NCI-H2081 (cell line): ENCODE data around the gene RGS7.
"Not testable (repeated sequence)": the region's sequence is repeated elsewhere in the genome, so short reads cannot be mapped to it uniquely, and the experiment has no call there.

Experiments used
- DNase-seq, 2 experiments: peaks; one replicate each; lab custom pipeline; 2025; lab: John Stamatoyannopoulos, UW

Gene RGS7

DNA sequence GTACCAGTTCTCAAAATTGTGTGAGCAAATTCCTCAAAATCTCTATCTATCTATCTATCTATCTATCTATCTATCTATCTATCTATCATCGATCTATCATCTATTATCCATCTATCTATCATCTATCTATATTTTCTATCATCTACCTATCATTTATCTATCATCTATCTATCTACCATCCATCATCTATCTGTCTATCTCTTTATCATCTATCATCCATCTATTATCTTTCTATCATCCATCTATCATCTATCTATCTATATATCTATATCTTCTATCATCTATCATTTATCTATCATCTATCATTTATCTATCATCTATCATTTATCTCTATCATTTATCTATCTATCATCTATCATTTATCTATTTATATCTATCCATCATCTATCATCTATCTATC is 380.3 kb downstream of the RGS7 start:
- DNase-seq = no peak

DNA sequence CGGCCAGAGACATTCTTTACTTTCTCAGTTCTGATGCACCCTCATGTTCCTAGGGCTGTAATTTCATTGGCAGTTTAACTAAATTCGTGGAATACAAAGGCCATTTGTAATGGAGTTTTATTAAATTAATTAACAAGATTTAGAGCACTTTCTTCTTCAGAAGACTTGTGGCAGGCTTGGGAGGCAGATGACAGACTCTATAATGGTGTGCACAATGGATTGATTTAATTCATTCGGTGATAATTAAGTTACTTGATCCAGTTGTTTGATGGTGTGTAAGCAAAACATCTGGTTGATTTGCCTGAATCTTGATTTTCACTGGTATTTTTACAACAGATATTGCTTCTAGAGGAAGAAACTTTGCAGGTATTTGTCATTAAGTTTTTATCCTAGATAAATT is 383.1 kb downstream of the RGS7 start:
- no peak for DNase-seq

DNA sequence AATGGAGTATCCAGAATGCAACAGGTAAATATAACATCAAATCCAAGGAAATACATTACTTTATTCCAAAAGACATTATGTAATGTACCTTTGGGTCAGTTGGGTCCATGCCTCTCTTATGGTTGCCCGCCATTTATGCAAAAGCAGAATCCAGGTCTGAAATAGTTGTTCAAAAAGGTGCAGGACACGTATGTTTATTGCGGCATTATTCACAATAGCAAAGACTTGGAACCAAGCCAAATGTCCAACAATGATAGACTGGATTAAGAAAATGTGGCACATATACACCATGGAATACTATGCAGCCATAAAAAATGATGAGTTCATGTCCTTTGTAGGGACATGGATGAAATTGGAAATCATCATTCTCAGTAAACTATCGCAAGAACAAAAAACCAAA is 384.9 kb downstream of the RGS7 start:
- DNase-seq = not testable (repeated sequence)

DNA sequence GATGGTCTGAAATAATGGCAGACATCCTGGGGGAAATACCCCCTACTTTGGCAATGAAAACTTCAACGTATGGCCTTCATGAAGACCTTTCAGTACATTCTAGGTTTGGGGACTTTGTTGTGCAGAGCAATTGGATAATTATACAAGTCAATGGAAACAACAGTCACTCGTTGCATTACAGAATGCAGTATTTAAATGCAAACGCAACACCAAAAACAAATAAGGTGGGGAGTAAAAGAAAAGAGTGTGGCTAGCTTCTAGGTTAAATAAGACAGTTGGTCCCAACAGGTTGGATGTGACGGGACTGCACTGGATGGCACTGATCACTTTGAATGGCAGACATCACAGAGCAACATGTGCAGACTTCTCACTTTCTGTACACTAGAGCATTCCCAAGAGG is 386.8 kb downstream of the RGS7 start:
- DNase-seq = no peak

DNA sequence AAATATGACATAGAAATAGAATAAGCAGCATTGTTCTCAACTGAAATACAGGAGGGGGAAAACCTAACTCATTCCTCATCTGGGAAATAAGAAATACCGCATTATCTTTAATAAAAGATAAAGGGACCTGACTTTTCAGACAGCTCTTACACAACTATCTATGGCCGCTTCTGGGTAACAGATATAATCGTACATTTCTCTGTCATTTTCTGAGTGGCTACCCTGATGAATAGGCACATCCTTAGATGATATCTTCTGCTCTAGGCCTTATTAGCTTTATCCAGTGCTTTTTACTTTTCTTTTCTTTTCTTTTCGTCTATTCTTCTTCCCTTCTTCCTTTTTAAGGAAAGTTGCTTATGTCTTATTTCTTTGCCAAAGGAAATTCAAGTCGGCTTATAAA is 388.1 kb downstream of the RGS7 start:
- no peak for DNase-seq

DNA sequence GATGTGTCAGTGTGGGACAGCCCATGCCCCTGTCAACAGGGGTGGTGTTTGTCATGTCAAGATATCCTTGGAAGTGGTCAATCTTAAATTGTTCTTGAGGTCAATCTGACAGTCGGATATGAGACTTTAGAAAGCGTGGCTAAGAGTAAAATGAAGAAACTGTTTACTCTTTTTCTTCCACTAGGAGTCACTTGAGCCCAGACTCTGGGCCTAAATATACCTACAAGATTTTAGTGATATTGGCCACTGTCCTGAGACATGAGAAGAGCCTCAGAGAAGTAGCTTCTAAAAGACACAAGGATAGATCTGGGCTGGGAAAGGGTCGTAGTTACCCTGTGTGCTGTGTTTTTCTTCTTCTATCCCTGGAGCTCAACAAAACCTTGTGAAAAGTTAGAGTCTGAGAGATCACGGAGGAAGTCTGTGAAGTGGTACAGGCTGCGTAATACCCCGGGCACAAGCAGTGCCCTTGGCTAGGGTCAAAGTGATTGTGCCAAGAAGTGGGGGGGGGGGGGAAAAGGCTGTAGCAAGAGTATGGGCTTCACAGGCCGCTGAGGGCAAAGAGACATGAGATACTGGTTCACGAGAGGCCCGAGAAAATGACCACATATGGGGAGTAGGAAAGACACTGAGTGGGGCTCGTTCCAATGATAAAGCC is 389.8 kb downstream of the RGS7 start:
- DNase-seq = peak in 1 of 2 experiments; percentile 21

DNA sequence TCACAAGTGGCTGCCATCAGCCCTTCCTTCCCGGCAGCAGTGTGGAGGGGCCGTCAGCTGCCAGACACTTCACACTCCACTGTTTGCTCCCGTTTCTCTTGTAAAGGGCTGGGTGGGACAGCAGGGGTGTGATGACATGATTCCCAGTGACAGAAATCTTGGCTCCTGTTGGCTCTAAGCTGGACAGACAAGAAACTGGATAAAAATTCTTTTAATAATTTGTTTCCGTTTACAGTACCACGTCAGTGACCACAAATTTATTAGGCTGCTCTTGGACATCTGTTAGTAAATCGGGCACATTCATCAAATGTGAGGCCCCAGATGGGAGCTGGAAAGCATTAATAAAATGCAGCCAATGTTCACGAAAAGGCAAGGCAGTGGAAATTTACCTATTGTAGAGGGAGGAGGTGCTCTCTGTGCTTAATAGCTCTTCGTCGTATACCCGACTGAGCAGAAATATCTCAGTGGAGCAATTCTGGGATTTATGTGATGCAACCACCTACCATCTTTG is 391.4 kb downstream of the RGS7 start:
- no peak for DNase-seq

DNA sequence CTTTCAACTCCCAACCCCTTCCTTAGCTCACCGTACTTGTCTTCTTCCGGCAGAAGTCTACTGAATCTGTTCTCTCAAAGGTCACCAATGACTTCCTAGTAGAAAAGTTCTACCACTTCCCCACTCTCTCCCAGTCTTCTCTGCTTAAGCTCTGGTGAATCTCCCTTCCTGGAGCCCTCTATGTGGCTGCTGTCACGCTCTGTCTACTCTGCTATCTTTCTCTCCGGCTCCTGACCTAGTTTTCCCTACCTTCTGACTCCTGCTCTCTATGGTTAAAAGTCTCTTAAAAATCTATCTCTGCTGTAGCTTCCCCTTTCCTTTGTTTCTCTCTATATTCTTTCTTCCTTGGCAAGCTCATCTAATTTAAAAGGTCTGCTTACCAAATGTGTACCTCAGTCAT is 394.9 kb downstream of the RGS7 start:
- no peak for DNase-seq

DNA sequence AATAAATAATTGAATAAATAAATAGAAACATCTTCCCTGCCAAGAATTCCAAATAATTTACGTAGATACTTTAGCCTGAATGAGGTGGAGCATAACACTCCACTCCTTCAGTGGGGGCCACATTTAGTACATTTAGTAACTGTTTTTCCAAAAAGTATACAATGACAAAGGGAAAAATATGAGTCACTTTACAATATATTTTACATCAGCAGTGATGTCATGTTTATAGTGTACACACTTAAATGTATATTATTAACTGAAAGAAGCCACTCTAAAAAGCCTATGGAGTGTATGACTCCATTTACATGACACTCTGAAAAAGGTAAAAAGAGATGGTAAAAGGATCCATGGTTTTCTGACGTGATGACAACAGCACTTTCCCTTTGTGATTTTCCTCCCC is 400.6 kb downstream of the RGS7 start:
- no peak for DNase-seq

DNA sequence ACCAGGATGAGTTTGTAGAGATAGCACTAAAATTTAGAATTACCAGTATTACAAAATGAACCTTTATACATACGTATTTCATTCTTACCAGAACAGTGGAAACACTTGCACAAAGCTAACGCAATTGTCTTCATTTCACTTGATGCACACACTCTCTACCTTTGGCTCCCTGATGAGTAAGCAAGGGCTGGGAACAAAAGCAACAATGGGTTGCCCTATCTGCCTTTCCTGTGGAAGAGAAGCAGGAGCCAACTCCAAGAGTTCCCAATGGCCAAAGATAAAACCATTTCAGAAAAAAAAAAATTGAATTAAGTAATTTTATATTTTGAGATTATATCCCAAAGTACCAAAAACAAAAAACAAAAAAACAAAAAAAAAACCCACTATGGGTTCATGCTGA is 401.0 kb downstream of the RGS7 start:
- no peak for DNase-seq

DNA sequence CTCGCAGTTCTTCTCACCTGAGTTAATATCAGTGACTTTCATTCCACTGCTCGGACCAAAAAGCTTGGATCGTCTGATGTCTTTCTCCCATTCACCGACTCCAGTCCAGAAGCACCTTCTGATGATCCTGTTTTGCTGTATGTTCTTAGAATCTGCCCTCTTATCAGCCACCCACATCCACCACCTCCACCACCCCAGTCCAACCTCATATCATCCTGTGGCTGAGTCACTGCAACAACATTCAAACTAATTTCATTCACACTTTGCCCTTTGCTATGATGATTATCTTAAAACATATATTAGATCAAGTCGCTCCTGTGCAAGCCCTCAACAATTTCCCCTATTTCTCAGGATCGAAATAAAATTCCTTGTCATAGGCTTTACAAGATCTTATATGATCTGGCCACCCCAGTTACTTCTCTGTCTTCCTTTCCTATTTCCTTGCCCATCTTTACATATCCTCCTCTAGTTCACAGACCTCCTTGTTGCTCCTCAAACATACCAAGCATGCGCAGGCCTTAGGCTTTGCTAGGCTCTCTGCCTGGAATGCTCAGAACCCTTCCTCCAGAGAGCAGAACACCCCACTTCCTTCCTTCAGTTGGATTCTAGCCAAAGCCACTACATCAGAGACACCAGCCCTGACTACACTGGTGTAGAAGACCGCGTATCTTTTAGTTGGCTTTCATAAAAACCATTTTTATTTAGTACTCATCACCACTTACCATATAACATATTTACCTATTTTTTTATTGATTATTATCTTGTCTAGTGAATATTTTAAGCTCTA is 409.4 kb downstream of the RGS7 start:
- no peak for DNase-seq

DNA sequence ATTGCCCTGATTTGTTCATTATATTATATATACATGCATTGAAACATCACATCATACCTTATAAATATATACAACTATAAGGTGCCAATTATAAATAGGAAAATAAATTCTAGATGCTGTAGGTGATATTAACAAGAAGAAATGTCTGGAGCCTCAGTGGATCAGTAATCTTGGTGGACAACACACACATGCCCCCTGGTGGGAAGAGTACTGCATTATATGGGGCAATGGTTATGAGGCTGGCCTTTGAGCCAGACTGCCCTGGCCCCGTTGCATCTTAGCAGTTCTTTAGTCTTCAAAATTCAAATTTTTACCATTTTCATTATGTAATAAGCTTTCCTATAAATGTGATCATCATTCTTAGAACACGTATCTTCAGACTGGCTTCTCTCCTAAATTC is 410.1 kb downstream of the RGS7 start:
- DNase-seq = no peak

DNA sequence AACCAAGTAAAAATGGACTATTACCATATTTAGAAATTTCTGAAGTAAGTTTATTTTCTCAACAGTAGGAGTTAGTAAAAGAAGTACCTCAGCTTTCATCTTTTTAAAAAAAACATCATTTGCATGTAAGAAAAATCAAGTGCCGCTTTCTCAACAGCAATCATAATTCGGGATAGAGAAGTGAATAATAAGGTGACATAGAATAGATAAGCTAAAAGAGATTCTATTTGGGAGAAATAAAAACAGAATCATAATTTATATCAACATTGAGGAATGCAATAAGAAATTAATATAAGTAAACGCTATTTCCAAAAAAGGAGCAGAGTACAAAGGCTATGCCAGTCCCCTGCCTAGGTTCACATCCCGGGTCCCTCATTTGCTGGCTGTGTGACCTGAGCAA is 414.1 kb downstream of the RGS7 start:
- DNase-seq = no peak

DNA sequence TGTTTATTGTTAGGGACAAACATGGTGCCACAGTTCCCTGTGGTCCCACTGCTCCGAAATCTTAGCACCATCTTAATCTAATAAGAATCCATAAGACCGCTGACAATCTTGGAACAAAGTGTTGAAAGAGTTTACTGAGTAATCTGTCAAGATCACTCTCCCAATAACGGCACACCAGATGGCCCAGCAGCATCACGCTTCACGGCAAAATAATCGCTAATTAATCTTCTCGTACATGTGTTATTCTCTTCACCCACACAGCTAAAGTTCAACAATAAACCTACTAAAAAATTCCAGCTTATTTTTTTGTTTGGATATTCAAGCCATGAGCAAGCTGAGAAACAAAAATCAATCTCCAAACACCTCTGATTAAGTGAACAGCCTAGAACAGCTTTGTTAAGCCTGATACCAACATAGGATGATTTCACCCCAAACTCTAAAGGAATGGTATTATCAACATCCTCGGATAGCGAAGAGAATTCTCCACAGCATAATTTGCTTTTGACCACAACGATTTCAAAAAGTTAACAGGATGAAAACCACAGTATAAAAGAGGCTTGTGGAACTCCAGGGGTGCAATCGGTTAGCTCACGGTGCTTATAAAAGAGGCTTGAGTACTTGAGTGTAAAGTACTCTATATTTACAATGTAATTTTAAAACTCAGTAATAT is 415.2 kb downstream of the RGS7 start:
- no peak for DNase-seq

DNA sequence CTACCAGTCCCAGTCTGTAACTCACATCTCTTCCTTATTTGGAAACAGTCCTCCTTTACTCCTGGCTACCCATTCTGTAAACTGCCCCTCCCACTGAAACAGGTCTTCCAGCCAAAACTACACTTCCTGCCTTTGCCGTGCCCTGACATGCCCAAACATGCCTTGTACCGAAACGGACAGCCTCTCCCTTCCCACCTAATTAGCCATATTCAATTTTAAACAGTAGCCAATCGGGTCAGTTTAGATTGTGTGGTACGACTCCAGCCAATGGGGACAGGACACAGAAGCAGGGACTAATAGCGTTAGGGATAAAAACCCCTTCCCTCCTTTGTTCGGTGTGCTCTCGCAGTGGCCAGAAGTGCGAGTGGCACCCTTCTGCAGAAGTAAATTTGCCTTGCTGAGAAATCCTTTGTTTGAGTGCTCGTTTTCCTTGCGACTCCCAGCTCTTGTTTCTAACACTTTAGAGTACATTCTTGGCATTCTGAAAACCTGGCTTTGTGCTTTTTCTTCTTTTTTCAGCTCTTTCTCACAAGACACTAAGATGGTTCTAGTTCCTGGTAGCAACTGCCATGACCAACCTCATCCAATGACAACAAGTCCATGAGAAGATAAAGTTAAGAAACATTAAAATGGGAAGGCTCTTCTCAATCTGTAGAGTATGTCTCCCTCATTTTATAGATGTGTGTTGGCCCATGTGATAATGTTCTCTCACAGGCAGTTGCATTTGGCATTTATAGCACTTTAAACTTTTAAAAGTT is 419.9 kb downstream of the RGS7 start:
- no peak for DNase-seq

DNA sequence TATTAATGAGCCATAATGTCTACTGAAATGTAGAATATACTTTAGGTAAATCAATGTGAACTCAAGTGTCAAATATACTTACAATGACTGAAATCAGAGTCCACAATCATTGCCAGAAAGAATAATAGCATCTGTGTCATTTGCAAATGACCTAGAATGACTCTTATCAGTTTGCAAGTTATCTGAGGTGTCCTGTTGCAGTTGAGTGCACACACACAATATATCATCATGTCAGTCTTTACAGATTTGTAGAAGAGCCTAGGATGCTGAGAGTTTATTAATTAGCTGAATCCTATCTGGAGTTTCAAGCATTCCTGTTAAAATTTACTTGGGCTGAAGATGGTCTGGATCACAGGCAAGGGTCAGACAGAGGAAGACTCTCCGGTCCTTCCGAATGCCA is 421.1 kb downstream of the RGS7 start:
- DNase-seq = no peak

DNA sequence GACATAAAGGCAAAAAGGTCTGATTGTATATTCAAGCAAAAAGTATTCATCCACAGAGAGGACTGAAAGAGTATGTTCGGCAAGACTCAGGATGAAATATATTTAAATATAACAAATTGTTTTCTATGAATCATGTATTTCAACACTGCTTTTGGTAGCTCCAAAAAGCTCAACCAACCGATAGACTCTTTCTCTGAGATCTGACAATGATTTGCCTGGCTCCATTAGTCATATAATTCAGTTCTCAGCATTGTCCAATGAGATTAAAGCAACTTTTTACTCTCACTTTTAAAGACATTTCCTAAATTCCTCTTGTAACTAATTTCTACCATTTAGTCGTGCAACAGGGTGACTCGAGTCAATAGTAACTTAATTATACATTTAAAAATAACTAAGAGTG is 426.0 kb downstream of the RGS7 start:
- no peak for DNase-seq

DNA sequence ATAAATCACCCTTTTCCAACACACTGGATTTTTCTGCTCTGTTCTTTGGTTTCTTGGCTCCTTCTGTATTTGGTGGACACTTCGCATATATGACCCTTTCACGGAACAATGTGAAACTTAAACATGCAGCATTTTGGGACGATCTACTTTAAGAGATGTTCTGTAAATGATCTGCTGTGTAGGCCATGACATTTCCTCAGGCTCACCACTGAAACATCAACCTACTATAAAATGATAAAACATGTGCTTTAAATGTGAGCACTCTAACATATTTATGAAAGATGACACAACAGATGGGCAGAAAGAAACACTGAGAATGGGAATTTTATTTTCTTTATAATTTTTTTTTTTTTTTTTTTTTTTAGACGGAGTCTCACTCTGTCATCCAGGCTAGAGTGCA is 428.7 kb downstream of the RGS7 start:
- DNase-seq = no peak

DNA sequence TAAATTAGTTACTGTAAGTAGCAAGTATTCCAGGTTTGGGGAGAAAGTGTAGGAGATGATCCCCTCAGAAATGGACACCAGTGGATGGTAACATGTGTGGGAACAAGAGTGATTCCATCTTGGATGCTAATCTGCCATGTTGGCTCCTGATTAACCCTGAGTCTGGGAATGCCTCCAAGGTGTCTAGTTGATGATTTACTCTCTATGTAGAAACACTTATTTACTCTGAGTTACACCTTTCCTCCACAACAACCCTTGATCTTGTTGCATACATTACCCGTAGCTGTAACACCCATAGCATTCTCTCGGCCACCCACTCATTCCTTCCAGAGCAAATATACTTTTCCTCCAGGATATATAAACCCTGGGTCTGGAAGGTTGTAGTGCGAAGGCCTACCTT is 429.2 kb downstream of the RGS7 start:
- DNase-seq = no peak

DNA sequence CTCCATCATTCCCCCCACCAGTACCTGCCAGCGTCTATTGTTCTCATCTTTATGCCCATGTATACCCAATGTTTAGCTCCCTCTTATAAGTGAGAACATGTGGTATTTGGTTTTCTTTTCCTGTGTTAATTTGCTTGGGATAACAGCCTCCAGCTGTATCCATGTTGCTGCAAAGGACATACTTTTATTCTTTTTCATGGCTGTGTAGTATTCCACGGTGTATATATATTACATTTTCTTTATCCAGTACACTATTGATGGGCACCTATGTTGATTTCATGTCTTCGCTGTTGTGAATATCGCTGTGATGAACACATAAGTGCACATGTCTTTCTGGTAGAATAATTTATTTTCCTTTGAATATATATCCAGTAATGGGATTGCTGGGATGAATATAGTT is 431.7 kb downstream of the RGS7 start:
- DNase-seq = no peak

DNA sequence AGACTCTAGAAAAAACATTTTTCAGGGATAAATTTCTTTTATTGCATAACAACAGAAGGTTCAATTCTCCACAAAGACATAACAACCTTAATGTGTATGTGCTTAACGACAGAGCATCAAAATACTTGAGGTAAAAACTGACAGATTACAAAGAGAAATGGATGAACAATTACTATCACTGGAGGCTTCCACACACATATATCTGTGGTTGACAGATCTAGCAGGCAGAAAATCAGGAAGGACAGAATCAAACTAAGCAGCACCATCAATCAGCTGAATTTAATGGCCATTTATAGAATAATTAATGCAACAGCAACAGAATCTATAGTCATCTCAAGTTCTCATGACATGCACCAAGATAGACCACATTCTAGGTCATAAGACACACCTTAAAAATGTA is 439.0 kb downstream of the RGS7 start:
- DNase-seq = no peak

DNA sequence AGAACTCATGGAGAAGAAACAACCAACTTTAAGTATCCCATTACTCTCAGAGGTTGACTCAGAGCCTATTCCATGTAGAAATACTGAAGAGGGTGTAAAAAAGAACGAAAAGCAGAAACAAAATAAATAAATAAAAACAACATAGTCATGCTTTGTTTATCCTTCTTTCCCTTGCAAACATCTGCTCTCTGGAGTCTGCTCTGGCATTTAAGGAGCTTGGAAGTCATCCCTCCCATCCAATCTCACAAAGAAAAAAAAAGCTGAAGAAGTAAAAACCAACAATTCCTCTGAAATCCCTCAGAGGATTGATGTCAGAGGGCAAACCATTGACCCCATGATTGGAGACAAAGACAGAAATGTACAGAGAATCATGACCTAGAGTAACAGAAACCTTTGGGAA is 442.5 kb downstream of the RGS7 start:
- no peak for DNase-seq
